Calu3 (cell line): ENCODE results near the gene MTUS2. TPM values are rescaled to one million over a fixed set of nuclear protein-coding genes. Genes with fewer than 3 reads are reported as not detected.

Experiments used
- BruUV-seq: library from RNA; stranded (reverse); fragments of 400-500 nt; replicated peaks from 2 replicates; lab custom pipeline; 2021; lab: Mats Ljungman, UMichigan
- CTCF ChIA-PET: fragments of 300-600 bp; sonication (Branson Sonifier 250); formaldehyde crosslinking; loops from one replicate; lab custom pipeline; 2022; ENCODE audit warnings: antibody characterized with exemption; lab: Charles Lee
- DNase-seq: peaks from one replicate; pipeline ENCODE4 v3.0.0; 2022
- H3K27ac Mint-ChIP-seq: one replicate; pipeline ENCODE4 v1.8.0; 2022; ENCODE audit warnings: mixed read lengths; ENCODE audit not compliant: unreplicated experiment
- H3K27me3 Mint-ChIP-seq: one replicate; pipeline ENCODE4 v1.8.0; 2022; ENCODE audit warnings: mixed read lengths; ENCODE audit not compliant: unreplicated experiment
- H3K36me3 Mint-ChIP-seq: one replicate; pipeline ENCODE4 v1.8.0; 2022; ENCODE audit warnings: mild to moderate bottlenecking, moderate library complexity, mixed read lengths; ENCODE audit not compliant: insufficient read depth, unreplicated experiment
- H3K4me1 Mint-ChIP-seq: one replicate; pipeline ENCODE4 v1.8.0; 2022; ENCODE audit warnings: mild to moderate bottlenecking, low read depth, mixed read lengths; ENCODE audit not compliant: unreplicated experiment
- H3K4me3 Mint-ChIP-seq: one replicate; pipeline ENCODE4 v1.8.0; 2022; ENCODE audit warnings: mild to moderate bottlenecking, low read depth, moderate library complexity, mixed read lengths; ENCODE audit not compliant: unreplicated experiment
- H3K9me3 Mint-ChIP-seq: one replicate; pipeline ENCODE4 v1.8.0; 2022; ENCODE audit warnings: low read depth, mixed read lengths; ENCODE audit not compliant: unreplicated experiment
- intact Hi-C: fragments of 100-400 bp; cut with micrococcal nuclease; formaldehyde crosslinking; loops from one replicate; pipeline ENCODE4 v1.10.0; 2022; ENCODE audit not compliant: unreplicated experiment
- total RNA-seq: library from RNA; stranded (reverse); gene quantifications from 2 replicates; pipeline ENCODE4 v1.2.3, GENCODE V29; 2022
- TF ChIP-seq, protein P1 (sequence below): fragments of 200-600 bp; IDR thresholded peaks from one replicate; pipeline ENCODE4 v1.8.0; 2022; ENCODE audit warnings: antibody characterized with exemption; ENCODE audit not compliant: unreplicated experiment

MTUS2 gene
- total RNA-seq, 1 experiment from 2014 or later, result not detected

DNA sequence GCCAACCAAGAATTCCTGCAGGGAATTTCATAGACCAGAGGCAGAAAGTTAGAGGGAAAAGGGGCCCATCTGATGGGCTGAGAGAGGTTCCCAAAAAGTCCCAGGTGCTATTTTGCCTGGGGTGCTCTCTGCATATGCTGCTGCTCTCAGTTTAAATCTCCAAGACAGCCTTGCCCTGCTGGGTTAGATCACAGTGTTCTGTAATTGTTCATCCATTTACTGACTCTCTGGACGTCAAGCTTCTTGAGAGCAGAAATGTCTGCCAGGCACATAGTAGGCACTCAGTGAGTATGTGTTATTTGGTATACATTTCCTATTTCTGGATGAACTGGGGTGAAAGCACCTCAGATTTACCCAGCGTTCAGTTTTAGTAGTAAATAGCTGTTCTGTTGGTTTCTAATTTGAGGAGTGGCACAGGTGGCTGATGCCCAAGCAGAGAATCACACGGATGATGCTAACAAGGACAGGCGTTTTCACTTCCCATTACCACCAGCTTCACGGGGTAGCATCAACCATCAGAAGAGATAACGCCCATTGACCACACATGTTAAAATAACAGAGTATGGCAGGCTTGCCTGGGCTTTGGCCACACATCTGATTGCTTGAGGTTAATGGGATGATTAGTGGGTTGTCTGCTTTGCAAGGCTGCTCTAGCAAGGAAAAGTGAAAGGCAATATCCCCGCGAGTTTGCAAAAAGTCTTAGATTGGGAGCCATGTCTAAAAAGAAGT, 614.2 kb downstream of the MTUS2 start:
- H3K27ac Mint-ChIP-seq, result no peak overlapping the region
- DNase-seq, result no peak
- H3K4me3 Mint-ChIP-seq, result no peak overlapping the region
- H3K36me3 Mint-ChIP-seq, result no peaks in the 10 kb centered on the region
- no peaks in the 10 kb centered on the region for H3K4me1 Mint-ChIP-seq
- H3K9me3 Mint-ChIP-seq, result no peaks in the 10 kb centered on the region
- TF ChIP-seq, protein P1, sequence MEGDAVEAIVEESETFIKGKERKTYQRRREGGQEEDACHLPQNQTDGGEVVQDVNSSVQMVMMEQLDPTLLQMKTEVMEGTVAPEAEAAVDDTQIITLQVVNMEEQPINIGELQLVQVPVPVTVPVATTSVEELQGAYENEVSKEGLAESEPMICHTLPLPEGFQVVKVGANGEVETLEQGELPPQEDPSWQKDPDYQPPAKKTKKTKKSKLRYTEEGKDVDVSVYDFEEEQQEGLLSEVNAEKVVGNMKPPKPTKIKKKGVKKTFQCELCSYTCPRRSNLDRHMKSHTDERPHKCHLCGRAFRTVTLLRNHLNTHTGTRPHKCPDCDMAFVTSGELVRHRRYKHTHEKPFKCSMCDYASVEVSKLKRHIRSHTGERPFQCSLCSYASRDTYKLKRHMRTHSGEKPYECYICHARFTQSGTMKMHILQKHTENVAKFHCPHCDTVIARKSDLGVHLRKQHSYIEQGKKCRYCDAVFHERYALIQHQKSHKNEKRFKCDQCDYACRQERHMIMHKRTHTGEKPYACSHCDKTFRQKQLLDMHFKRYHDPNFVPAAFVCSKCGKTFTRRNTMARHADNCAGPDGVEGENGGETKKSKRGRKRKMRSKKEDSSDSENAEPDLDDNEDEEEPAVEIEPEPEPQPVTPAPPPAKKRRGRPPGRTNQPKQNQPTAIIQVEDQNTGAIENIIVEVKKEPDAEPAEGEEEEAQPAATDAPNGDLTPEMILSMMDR, result no peak
- peaks cover 55% of the 10 kb centered on the region for H3K27me3 Mint-ChIP-seq
- CTCF ChIA-PET, result no interaction called here
- no TSS peak for BruUV-seq
- intact Hi-C loops, result no loop called here

DNA sequence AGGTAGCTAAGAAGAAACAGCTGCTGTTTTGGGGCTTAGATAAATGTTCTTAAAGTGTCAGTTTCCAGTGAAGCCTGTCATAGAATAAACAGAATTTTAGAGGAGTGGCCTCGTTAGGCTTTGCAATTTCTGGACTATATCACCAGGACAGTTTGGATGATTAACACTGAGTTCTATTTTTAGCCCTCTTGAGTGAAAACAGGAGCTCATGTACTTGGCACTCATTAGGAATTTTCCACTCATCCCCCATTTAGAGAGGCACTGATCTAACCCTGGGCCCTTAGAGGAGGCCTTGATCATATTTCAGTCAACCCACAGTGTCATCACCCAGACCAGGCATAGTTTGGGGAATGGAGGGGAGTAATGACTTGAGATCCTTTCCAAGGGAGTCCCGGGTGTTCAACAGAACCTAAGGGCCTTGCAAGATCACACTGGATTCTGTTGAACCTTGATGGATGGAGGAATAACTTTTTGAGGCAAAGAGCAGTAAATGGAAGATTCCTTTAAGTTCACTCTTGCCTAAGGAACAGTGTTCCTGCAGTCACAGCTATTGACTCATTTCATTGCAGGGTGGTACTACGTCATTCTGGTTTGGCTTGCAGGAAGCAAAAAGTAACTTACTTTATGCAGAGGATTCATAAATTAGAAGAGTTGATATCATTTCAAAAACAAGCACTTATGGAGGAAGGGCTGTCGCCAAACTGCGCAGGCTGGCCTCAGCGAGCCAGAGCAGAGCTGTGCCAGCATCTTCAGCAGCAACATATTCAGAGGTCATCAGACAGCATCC, 615.2 kb downstream of the MTUS2 start:
- Mint-ChIP-seq H3K4me1 (no peaks in the 10 kb centered on the region), H3K9me3 (no peaks in the 10 kb centered on the region), H3K4me3 (no peak overlapping the region), H3K27ac (no peak overlapping the region), H3K27me3 (peaks cover 57% of the 10 kb centered on the region), H3K36me3 (no peaks in the 10 kb centered on the region)
- no peak for DNase-seq
- BruUV-seq, result no TSS peak
- CTCF ChIA-PET, result no interaction called here
- TF ChIP-seq, protein P1, result no peak
- intact Hi-C loops, result no loop called here

DNA sequence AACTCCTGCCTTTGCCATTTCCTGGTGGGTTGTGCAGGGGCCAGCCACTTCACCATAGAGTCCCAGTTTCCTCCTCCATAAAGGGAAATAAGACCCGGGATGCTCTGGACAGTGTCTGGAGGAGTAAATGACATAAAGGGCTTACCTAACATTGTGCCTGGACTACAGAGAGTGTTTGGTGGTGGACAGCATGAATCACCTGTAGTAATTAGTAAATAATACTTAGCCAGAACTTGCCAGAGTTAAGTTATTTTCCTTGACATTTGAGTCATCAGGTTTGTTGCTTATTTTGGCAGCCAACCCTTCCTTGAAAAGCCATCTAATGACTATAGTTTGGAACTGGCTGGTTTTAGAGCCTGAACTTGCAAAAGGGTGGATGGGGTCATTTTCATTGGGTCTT, 616.2 kb downstream of the MTUS2 start:
- H3K4me1 Mint-ChIP-seq, result no peaks in the 10 kb centered on the region
- H3K4me3 Mint-ChIP-seq, result no peak overlapping the region
- peaks cover 60% of the 10 kb centered on the region for H3K27me3 Mint-ChIP-seq
- no TSS peak for BruUV-seq
- TF ChIP-seq, protein P1, result no peak
- CTCF ChIA-PET, result no interaction called here
- H3K27ac Mint-ChIP-seq, result no peak overlapping the region
- intact Hi-C loops, result no loop called here
- H3K9me3 Mint-ChIP-seq, result no peaks in the 10 kb centered on the region
- no peak for DNase-seq
- no peaks in the 10 kb centered on the region for H3K36me3 Mint-ChIP-seq

DNA sequence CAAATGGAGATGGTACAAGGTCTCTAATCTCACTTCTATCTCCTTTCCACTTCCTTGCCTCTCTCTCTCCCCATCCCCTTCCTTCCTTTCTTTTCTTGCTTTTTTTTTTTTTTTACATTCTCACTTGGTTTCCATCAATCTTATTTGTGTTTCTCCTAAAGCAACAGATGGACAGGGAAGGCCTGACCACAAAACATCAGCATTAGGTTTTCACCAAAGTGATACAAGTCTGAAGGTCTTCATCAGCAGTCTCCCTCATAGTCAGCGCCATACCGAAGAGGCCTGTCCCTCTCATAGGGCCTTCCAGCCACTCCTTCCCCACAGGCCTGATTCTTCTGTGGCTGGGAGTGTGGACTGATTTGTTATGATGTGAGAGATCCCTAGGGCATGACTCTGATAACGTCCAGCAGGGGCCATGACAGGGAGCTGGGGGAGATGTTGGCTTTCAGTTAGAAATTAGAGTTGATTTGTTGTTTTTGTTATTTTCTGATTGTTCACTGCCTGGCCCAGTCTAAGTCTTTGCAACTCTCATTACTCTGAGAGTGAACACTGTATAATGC, 616.7 kb downstream of the MTUS2 start:
- intact Hi-C loops, result no loop called here
- no peaks in the 10 kb centered on the region for H3K9me3 Mint-ChIP-seq
- BruUV-seq, result no TSS peak

More for the DNA sequence above, 616.7 kb downstream of the MTUS2 start:
- H3K27ac Mint-ChIP-seq, result no peak overlapping the region
- no peak for DNase-seq
- no peaks in the 10 kb centered on the region for H3K36me3 Mint-ChIP-seq
- H3K4me3 Mint-ChIP-seq, result no peak overlapping the region
- peaks cover 57% of the 10 kb centered on the region for H3K27me3 Mint-ChIP-seq
- CTCF ChIA-PET, result no interaction called here
- H3K4me1 Mint-ChIP-seq, result no peaks in the 10 kb centered on the region
- TF ChIP-seq, protein P1, result no peak
